Fibroblast of peridontal ligament (primary cell): Measurements from ENCODE around the gene ITGA4.

Experiments
- DNase-seq: peaks from one replicate; pipeline ENCODE4 v3.0.0-alpha.2; 2010; ENCODE audit errors: extremely low read depth

Gene ITGA4

GRCh38 chr2:181575024-181575649, 118.0 kb downstream of the ITGA4 start:
- no peak for DNase-seq

- no peak for DNase-seq
These were observed 118.5 kb downstream of the ITGA4 start for GRCh38 chr2:181575650-181576025.

GRCh38 chr2:181576431-181576830, 119.2 kb downstream of the ITGA4 start:
- no peak for DNase-seq

GRCh38 chr2:181578829-181579228, 121.6 kb downstream of the ITGA4 start:
- DNase-seq: no peak

GRCh38 chr2:181581534-181581933, 124.3 kb downstream of the ITGA4 start:
- DNase-seq: no peak

- no peak for DNase-seq
These were observed 128.5 kb downstream of the ITGA4 start for GRCh38 chr2:181585732-181586131.
